GM12878 (cell line): ENCODE measurements around the gene REN. TPM values are rescaled to one million over a fixed set of nuclear protein-coding genes. Genes with fewer than 3 reads are reported as not detected.

ENCODE experiments used
- ATAC-seq: fragments of 200-7000 bp; cut with Tn5 transposase; 3 replicates; pipeline ENCODE4 v1.9.1; 2020; ENCODE audit warnings: mild to moderate bottlenecking, moderate library complexity
- BruUV-seq: library from RNA; stranded (reverse); fragments of 400-500 nt; replicated peaks from 2 replicates; lab custom pipeline; 2021; lab: Mats Ljungman, UMichigan
- CTCF ChIA-PET: fragments of 300-600 bp; sonication (Branson Sonifier 250); formaldehyde crosslinking; extraction: SDS; loops from one replicate; lab custom pipeline; 2021; ENCODE audit warnings: inconsistent platforms; lab: Yijun Ruan, JAX
- POLR2A ChIA-PET: fragments of 350-600 bp; formaldehyde crosslinking; extraction: SDS; loops from one replicate; lab custom pipeline; 2021; ENCODE audit warnings: inconsistent platforms; lab: Charles Lee
- RAD21 ChIA-PET: fragments of 300-600 bp; sonication (Branson Sonifier 250); formaldehyde crosslinking; loops from one replicate; lab custom pipeline; 2023; ENCODE audit warnings: antibody characterized with exemption; ENCODE audit not compliant: unreplicated experiment; lab: Charles Lee
- SMC1A ChIA-PET: fragments of 300-600 bp; sonication (Branson Sonifier 250); formaldehyde crosslinking; loops from one replicate; lab custom pipeline; 2023; ENCODE audit not compliant: unreplicated experiment, uncharacterized antibody; lab: Charles Lee
- DNase-seq: peaks from one replicate; pipeline ENCODE4 v3.0.0-alpha.2; 2011; ENCODE audit warnings: low read depth, low spot score
- FAIRE-seq: peaks from 3 replicates; lab custom pipeline; 2011; peaks lifted over from hg19 to GRCh38; lab: Jason Lieb, UNC
- H2AFZ ChIP-seq: 2 replicates; pipeline ENCODE4 v1.6.0; 2011; ENCODE audit warnings: low read depth, low read length, control low read depth; ENCODE audit not compliant: control insufficient read depth
- H3K27ac ChIP-seq: 2 replicates; pipeline ENCODE4 v1.5.1; 2011; ENCODE audit warnings: control low read depth; ENCODE audit not compliant: control insufficient read depth, insufficient read depth
- H3K27me3 ChIP-seq, 2 experiments: replicated peaks in 1 of 2; 2 replicates each; pipeline versions ENCODE4 v1.6.0 to v1.6.1; 2011; ENCODE audit warnings: low read length in 1 of 2; ENCODE audit not compliant: control insufficient read depth in 2 of 2, insufficient read depth in 2 of 2
- H3K36me3 ChIP-seq, 2 experiments: 2 replicates each; pipeline ENCODE4 v1.5.1; 2011; ENCODE audit warnings: low read length in 1 of 2; ENCODE audit not compliant: control insufficient read depth in 2 of 2, insufficient read depth in 2 of 2
- H3K4me1 ChIP-seq: 2 replicates; pipeline ENCODE4 v1.6.1; 2011; ENCODE audit warnings: mild to moderate bottlenecking, low read length, moderate library complexity, mixed read lengths; ENCODE audit not compliant: control insufficient read depth, insufficient read depth
- H3K4me2 ChIP-seq: 2 replicates; pipeline ENCODE4 v1.6.0; 2011; ENCODE audit warnings: control low read depth; ENCODE audit not compliant: control insufficient read depth, insufficient read depth
- H3K4me3 ChIP-seq: fragments of 200-600 bp; sonication (generic); 2 replicates; pipeline ENCODE4 v1.5.1; 2016
- H3K79me2 ChIP-seq: 2 replicates; pipeline ENCODE4 v1.6.0; 2011; ENCODE audit warnings: low read length; ENCODE audit not compliant: control insufficient read depth, insufficient read depth
- H3K9ac ChIP-seq: 2 replicates; pipeline ENCODE4 v1.8.0; 2011; ENCODE audit warnings: low read length, control low read depth, mixed read lengths; ENCODE audit not compliant: control insufficient read depth, insufficient read depth
- H3K9me3 ChIP-seq: replicated peaks from 3 replicates; pipeline ENCODE4 v1.5.1; 2011; ENCODE audit warnings: mild to moderate bottlenecking, low read length; ENCODE audit not compliant: control insufficient read depth, insufficient read depth
- H4K20me1 ChIP-seq: 2 replicates; pipeline ENCODE4 v1.6.0; 2011; ENCODE audit not compliant: control insufficient read depth, insufficient read depth
- CHD1 ChIP-seq: IDR thresholded peaks from 2 replicates; pipeline ENCODE4 v1.6.1; 2012; ENCODE audit warnings: low read depth, low read length, improper control_type of control experiment
- DPF2 ChIP-seq: fragments of 450-650 bp; IDR thresholded peaks from 2 replicates; pipeline ENCODE4 v1.6.1; 2017; ENCODE audit warnings: mild to moderate bottlenecking
- E4F1 ChIP-seq: fragments of 450-650 bp; IDR thresholded peaks from 2 replicates; pipeline ENCODE4 v1.6.1; 2018; ENCODE audit warnings: borderline replicate concordance, mild to moderate bottlenecking; ENCODE audit not compliant: partially characterized antibody
- ELK1 ChIP-seq: IDR thresholded peaks from 2 replicates; pipeline ENCODE4 v1.6.1; 2012; ENCODE audit warnings: low read depth, low read length, improper control_type of control experiment
- FOXK2 ChIP-seq: fragments of 450-650 bp; IDR thresholded peaks from 2 replicates; pipeline ENCODE4 v1.6.1; 2017; ENCODE audit warnings: mild to moderate bottlenecking, moderate library complexity
- GABPA ChIP-seq: IDR thresholded peaks from 2 replicates; pipeline ENCODE4 v1.6.1; 2014; ENCODE audit warnings: antibody characterized with exemption, low read depth, mild to moderate bottlenecking, inconsistent platforms
- IKZF1 ChIP-seq: fragments of 450-650 bp; conservative IDR thresholded peaks from 2 replicates; pipeline ENCODE4 v1.6.1; 2017; ENCODE audit warnings: antibody characterized with exemption, mild to moderate bottlenecking
- MEF2B ChIP-seq: fragments of 450-650 bp; IDR thresholded peaks from 2 replicates; pipeline ENCODE4 v1.6.1; 2018; ENCODE audit warnings: mild to moderate bottlenecking, moderate library complexity; ENCODE audit not compliant: partially characterized antibody, poor library complexity, severe bottlenecking
- MTA2 ChIP-seq: fragments of 450-650 bp; IDR thresholded peaks from 2 replicates; pipeline ENCODE4 v1.6.1; 2016; ENCODE audit warnings: low read depth, mild to moderate bottlenecking, moderate library complexity
- RAD21 ChIP-seq: IDR thresholded peaks from 2 replicates; pipeline ENCODE4 v1.6.1; 2011; ENCODE audit warnings: mild to moderate bottlenecking, low read depth, low read length, moderate library complexity; ENCODE audit not compliant: insufficient read depth
- RBBP5 ChIP-seq: fragments of 200-600 bp; sonication (generic); conservative IDR thresholded peaks from 2 replicates; pipeline ENCODE4 v1.6.1; 2016
- SIN3A ChIP-seq: IDR thresholded peaks from 2 replicates; pipeline ENCODE4 v1.6.1; 2012; ENCODE audit warnings: low read depth, low read length, improper control_type of control experiment
- SMAD5 ChIP-seq: IDR thresholded peaks from 2 replicates; pipeline ENCODE4 v1.6.1; 2016; ENCODE audit warnings: antibody characterized with exemption, low read depth
- SP1 ChIP-seq: IDR thresholded peaks from one replicate; pipeline ENCODE4 v1.6.1; 2011; ENCODE audit warnings: low read depth, low read length
- SPI1 ChIP-seq: IDR thresholded peaks from 2 replicates; pipeline ENCODE4 v1.6.1; 2011; ENCODE audit warnings: low read depth, mild to moderate bottlenecking, low read length, moderate library complexity, borderline replicate concordance; ENCODE audit not compliant: insufficient read depth
- ZNF24 ChIP-seq: fragments of 450-650 bp; IDR thresholded peaks from 2 replicates; pipeline ENCODE4 v1.6.1; 2017; ENCODE audit warnings: antibody characterized with exemption, mild to moderate bottlenecking
- ZNF384 ChIP-seq: IDR thresholded peaks from 2 replicates; pipeline ENCODE4 v1.6.1; 2012; ENCODE audit warnings: low read depth, mild to moderate bottlenecking, low read length, improper control_type of control experiment, borderline replicate concordance
- WGBS: methylation state at CpG from one replicate; pipeline ENCODE4 v1.1.6; 2016; ENCODE audit warnings: low lambda C conversion rate; ENCODE audit not compliant: insufficient replicate concordance, insufficient coverage; ENCODE audit errors: missing lambda C conversion rate; 5-methylcytosine and 5-hydroxymethylcytosine counted together
- in situ Hi-C: fragments of 300-500 bp; cut with MboI; formaldehyde crosslinking; loops from 9 replicates; pipeline ENCODE4 v1.14.3; 2018; ENCODE audit warnings: mixed read lengths
- intact Hi-C: fragments of 100-400 bp; cut with micrococcal nuclease; formaldehyde crosslinking; loops from one replicate; pipeline ENCODE4 v1.14.2; 2022; ENCODE audit not compliant: unreplicated experiment
- polyA plus RNA-seq, 11 experiments: library from polyadenylated mRNA; depleted of rRNA in 4 of 11; unstranded in 6 of 11; stranded (reverse) in 5 of 11; fragments of >200 nt; fragmentation: Nextera tagmentation in 4 of 11; fragmentation: Illumina TruSeq in 1 of 11; extraction: Ambion mirVana in 4 of 11; extraction: Trizol in 1 of 11; gene quantifications; 1 replicate in 1 of 11; 2 replicates in 10 of 11; pipeline versions ENCODE4 v1.2.1 to v1.2.3, GENCODE V29; 2011 to 2016; ENCODE audit warnings: inconsistent platforms in 2 of 11, missing spikeins in 2 of 11, low read depth in 1 of 11
- total RNA-seq, 4 experiments: library from RNA; depleted of rRNA in 3 of 4; stranded (reverse); fragments of >200 nt in 3 of 4; fragmentation: Illumina TruSeq in 1 of 4; extraction: Trizol in 1 of 4; gene quantifications; 2 replicates each; pipeline versions ENCODE4 v1.2.1 to v1.2.3, GENCODE V29; 2013 to 2021
- TF ChIP-seq, protein P1 (sequence below): IDR thresholded peaks from 2 replicates; pipeline ENCODE4 v1.6.1; 2012; ENCODE audit warnings: mild to moderate bottlenecking, low read depth, low read length

REN gene
- total and polyA plus RNA-seq, 10 of the 15 experiments (the other 5 are each of a cell fraction or from before 2014, with no cell fraction given) = not detected

GRCh38 chr1:204136814-204137213 lies 29.3 kb downstream of the REN start (continued):
- TF ChIP-seq ELK1 (no peak), RAD21 (no peak), CHD1 (no peak), SP1 (no peak), DPF2 (no peak)

- no peak overlapping the region for H3K27ac ChIP-seq
- no peaks in the 10 kb centered on the region for H4K20me1 ChIP-seq
- intact Hi-C loops = no loop called here
- no peak for DNase-seq
- H3K4me3 ChIP-seq = no peak overlapping the region
- in situ Hi-C loops = no loop called here
- no peak for FAIRE-seq
- H3K4me1 ChIP-seq = no peaks in the 10 kb centered on the region
- no TSS peak for BruUV-seq
- SMC1A ChIA-PET = interaction anchor here (0.9 to 1.1 kb wide), 2 partner anchors 11 to 276 kb away, joined by 3 to 4 read pairs; no protein-coding TSS in a partner anchor
- H3K4me2 ChIP-seq = no peak overlapping the region
- H3K79me2 ChIP-seq = no peaks in the 10 kb centered on the region
- H3K36me3 ChIP-seq = no peaks in the 10 kb centered on the region
- POLR2A ChIA-PET = no interaction called here
- RAD21 ChIA-PET = no interaction called here
- ATAC-seq = peak; percentile 62
- no peaks in the 10 kb centered on the region for H3K9me3 ChIP-seq
- H2AFZ ChIP-seq = no peak overlapping the region
- no peaks in the 10 kb centered on the region; a peak in 2 of 4 replicates for H3K27me3 ChIP-seq
- WGBS = 2% methylated on average over 11 of the region's 11 CpGs
- CTCF ChIA-PET = interaction anchor here (0.6 kb wide), 1 partner anchor 41 kb away, joined by 3 read pairs; no protein-coding TSS in a partner anchor
- H3K9ac ChIP-seq = no peak overlapping the region
- TF ChIP-seq GABPA = no peak
- no peak for TF ChIP-seq MTA2
- 0 out of 2 replicates have a peak, but pooled peaks have one; percentile 47 for TF ChIP-seq DPF2
- no peak for TF ChIP-seq SIN3A
- no peak for TF ChIP-seq RBBP5
- peak; percentile 80 for TF ChIP-seq MEF2B
- no peak for TF ChIP-seq FOXK2
- TF ChIP-seq SMAD5 = no peak
- peak; percentile 52 for TF ChIP-seq IKZF1
- TF ChIP-seq, protein P1, sequence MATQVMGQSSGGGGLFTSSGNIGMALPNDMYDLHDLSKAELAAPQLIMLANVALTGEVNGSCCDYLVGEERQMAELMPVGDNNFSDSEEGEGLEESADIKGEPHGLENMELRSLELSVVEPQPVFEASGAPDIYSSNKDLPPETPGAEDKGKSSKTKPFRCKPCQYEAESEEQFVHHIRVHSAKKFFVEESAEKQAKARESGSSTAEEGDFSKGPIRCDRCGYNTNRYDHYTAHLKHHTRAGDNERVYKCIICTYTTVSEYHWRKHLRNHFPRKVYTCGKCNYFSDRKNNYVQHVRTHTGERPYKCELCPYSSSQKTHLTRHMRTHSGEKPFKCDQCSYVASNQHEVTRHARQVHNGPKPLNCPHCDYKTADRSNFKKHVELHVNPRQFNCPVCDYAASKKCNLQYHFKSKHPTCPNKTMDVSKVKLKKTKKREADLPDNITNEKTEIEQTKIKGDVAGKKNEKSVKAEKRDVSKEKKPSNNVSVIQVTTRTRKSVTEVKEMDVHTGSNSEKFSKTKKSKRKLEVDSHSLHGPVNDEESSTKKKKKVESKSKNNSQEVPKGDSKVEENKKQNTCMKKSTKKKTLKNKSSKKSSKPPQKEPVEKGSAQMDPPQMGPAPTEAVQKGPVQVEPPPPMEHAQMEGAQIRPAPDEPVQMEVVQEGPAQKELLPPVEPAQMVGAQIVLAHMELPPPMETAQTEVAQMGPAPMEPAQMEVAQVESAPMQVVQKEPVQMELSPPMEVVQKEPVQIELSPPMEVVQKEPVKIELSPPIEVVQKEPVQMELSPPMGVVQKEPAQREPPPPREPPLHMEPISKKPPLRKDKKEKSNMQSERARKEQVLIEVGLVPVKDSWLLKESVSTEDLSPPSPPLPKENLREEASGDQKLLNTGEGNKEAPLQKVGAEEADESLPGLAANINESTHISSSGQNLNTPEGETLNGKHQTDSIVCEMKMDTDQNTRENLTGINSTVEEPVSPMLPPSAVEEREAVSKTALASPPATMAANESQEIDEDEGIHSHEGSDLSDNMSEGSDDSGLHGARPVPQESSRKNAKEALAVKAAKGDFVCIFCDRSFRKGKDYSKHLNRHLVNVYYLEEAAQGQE = no peak
- TF ChIP-seq E4F1 = no peak
- no peak for TF ChIP-seq ZNF384
- no peak for TF ChIP-seq ZNF24
- peak; percentile 43; the same call in 1 of the 2 replicates for TF ChIP-seq SPI1
Observed at GRCh38 chr1:204134103-204134502, 32.0 kb downstream of the REN start.
